Measurements from ENCODE around the gene PPFIA4.

Gene PPFIA4

GRCh38 chr1:203082571-203083462 lies 56.5 kb downstream of the PPFIA4 start:
- DNase-seq (ENCODE audit: low read depth) = no peak

- no peak for DNase-seq (ENCODE audit: low read depth)
Observed at GRCh38 chr1:203083463-203083921, 57.2 kb downstream of the PPFIA4 start.

GRCh38 chr1:203084588-203085527 lies 58.6 kb downstream of the PPFIA4 start:
- no peak for DNase-seq (ENCODE audit: low read depth)

GRCh38 chr1:203085528-203086406 lies 59.5 kb downstream of the PPFIA4 start, which contains the start of gene MYOG:
MYOG (minus strand) TSS chr1:203086012; CDS start chr1:203085961, 51 bp downstream.
- no peak for DNase-seq (ENCODE audit: low read depth)

GRCh38 chr1:203086992-203087763 lies 60.9 kb downstream of the PPFIA4 start:
- DNase-seq (ENCODE audit: low read depth) = no peak

GRCh38 chr1:203088441-203088840 lies 62.1 kb downstream of the PPFIA4 start:
- DNase-seq (ENCODE audit: low read depth) = no peak

- no peak for DNase-seq (ENCODE audit: low read depth)
Observed at GRCh38 chr1:203089001-203089650, 62.8 kb downstream of the PPFIA4 start.

- DNase-seq (ENCODE audit: low read depth) = no peak
Observed at GRCh38 chr1:203089651-203090045, 63.4 kb downstream of the PPFIA4 start.

- DNase-seq (ENCODE audit: low read depth) = no peak
Observed at GRCh38 chr1:203090421-203091198, 64.3 kb downstream of the PPFIA4 start.

- DNase-seq (ENCODE audit: low read depth) = no peak
Observed at GRCh38 chr1:203091199-203091477, 64.8 kb downstream of the PPFIA4 start.

- DNase-seq (ENCODE audit: low read depth) = no peak
Observed at GRCh38 chr1:203091761-203092330, 65.6 kb downstream of the PPFIA4 start.

- no peak for DNase-seq (ENCODE audit: low read depth)
Observed at GRCh38 chr1:203093754-203094410, 67.6 kb downstream of the PPFIA4 start.

- DNase-seq (ENCODE audit: low read depth) = no peak
Observed at GRCh38 chr1:203095061-203095690, 68.9 kb downstream of the PPFIA4 start.

GRCh38 chr1:203096566-203096965 lies 70.3 kb downstream of the PPFIA4 start:
- DNase-seq (ENCODE audit: low read depth) = no peak

- no peak for DNase-seq (ENCODE audit: low read depth)
Observed at GRCh38 chr1:203097001-203097400, 70.7 kb downstream of the PPFIA4 start.

GRCh38 chr1:203098445-203098844 lies 72.2 kb downstream of the PPFIA4 start:
- no peak for DNase-seq (ENCODE audit: low read depth)

- no peak for DNase-seq (ENCODE audit: low read depth)
Observed at GRCh38 chr1:203098914-203099520, 72.7 kb downstream of the PPFIA4 start.
